ENCODE results near the gene SEC23B. TPM values are rescaled to one million over a fixed set of nuclear protein-coding genes. Genes with fewer than 3 reads are reported as not detected.
A peak's percentile ranks its signal among the peaks of the same experiment; 100 is the strongest.

SEC23B gene
- total and polyA plus RNA-seq, 2 of the 13 experiments (the other 11 are each of a cell fraction or from before 2014, with no cell fraction given): 114 to 120 TPM

DNA sequence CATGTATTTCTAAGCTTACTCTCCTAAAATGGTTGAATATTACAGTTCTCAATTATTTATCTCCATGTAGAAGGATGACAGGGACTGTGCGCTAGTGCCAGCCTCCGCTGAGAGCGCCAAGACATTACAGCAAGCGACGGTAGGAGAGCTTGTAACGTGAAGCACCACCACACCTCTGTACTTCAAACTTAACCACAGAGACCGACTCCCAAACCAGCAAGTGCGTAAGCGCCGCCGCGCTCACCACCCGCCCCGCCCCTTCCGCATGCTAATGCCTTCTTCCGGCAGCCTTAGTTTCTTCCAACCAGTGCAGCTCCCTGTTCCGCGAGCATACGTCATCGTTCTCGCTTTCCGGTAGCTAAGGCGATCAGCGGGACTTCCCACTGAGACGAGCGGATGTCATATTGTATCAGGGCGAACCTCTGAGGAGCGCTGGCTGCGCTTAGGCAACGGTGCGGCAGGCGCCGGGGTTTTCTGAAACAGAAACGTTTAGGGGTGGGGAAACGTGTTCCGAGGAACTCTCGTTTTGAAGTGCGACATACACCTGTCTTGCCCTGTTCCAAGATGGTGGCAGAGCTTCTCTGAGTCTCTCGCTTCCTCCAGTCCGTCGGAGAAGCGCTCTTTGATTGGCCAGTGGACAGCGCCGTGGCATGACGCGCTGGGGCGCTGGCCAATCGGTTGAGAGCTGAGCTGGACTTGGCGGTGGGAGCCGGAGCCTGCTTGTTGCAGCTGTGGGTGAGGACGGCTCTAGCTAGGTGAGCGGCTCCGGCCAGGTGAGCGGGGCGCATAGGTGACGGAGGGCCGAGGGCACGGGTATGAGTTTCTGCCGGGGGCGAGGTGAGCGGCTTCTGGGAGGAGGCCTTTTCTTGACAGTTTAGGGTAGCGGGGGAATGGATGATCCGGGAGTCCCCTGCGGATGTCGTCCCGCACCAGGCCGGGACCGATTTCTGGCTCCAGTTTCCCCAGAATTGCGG lies at the start of gene SEC23B (continued):
- TF ChIP-seq, protein P1, sequence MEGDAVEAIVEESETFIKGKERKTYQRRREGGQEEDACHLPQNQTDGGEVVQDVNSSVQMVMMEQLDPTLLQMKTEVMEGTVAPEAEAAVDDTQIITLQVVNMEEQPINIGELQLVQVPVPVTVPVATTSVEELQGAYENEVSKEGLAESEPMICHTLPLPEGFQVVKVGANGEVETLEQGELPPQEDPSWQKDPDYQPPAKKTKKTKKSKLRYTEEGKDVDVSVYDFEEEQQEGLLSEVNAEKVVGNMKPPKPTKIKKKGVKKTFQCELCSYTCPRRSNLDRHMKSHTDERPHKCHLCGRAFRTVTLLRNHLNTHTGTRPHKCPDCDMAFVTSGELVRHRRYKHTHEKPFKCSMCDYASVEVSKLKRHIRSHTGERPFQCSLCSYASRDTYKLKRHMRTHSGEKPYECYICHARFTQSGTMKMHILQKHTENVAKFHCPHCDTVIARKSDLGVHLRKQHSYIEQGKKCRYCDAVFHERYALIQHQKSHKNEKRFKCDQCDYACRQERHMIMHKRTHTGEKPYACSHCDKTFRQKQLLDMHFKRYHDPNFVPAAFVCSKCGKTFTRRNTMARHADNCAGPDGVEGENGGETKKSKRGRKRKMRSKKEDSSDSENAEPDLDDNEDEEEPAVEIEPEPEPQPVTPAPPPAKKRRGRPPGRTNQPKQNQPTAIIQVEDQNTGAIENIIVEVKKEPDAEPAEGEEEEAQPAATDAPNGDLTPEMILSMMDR (CRISPR knock-in tag; IDR thresholded peaks at IDR 0.05): no peak
- TF ChIP-seq HDAC1 (CRISPR knock-in tag; IDR thresholded peaks at IDR 0.05) (peak; percentile 95), ZNF761 (CRISPR knock-in tag; conservative IDR thresholded peaks at IDR 0.05) (peak; percentile 84), ZNF607 (CRISPR knock-in tag; IDR thresholded peaks at IDR 0.05; ENCODE audit: borderline replicate concordance) (peak; percentile 98), ZFP1 (CRISPR knock-in tag; IDR thresholded peaks at IDR 0.05) (peak; percentile 83), ZNF430 (CRISPR knock-in tag; IDR thresholded peaks at IDR 0.05) (peak; percentile 66; the same call in 1 of the 2 replicates), RFXAP (CRISPR knock-in tag; IDR thresholded peaks at IDR 0.05; ENCODE audit: borderline replicate concordance) (peak; percentile 99)
- TF ChIP-seq, protein P2, sequence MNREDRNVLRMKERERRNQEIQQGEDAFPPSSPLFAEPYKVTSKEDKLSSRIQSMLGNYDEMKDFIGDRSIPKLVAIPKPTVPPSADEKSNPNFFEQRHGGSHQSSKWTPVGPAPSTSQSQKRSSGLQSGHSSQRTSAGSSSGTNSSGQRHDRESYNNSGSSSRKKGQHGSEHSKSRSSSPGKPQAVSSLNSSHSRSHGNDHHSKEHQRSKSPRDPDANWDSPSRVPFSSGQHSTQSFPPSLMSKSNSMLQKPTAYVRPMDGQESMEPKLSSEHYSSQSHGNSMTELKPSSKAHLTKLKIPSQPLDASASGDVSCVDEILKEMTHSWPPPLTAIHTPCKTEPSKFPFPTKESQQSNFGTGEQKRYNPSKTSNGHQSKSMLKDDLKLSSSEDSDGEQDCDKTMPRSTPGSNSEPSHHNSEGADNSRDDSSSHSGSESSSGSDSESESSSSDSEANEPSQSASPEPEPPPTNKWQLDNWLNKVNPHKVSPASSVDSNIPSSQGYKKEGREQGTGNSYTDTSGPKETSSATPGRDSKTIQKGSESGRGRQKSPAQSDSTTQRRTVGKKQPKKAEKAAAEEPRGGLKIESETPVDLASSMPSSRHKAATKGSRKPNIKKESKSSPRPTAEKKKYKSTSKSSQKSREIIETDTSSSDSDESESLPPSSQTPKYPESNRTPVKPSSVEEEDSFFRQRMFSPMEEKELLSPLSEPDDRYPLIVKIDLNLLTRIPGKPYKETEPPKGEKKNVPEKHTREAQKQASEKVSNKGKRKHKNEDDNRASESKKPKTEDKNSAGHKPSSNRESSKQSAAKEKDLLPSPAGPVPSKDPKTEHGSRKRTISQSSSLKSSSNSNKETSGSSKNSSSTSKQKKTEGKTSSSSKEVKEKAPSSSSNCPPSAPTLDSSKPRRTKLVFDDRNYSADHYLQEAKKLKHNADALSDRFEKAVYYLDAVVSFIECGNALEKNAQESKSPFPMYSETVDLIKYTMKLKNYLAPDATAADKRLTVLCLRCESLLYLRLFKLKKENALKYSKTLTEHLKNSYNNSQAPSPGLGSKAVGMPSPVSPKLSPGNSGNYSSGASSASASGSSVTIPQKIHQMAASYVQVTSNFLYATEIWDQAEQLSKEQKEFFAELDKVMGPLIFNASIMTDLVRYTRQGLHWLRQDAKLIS (CRISPR knock-in tag; IDR thresholded peaks at IDR 0.05): peak; percentile 76; the same call in 1 of the 2 replicates
- TF ChIP-seq, protein P3, sequence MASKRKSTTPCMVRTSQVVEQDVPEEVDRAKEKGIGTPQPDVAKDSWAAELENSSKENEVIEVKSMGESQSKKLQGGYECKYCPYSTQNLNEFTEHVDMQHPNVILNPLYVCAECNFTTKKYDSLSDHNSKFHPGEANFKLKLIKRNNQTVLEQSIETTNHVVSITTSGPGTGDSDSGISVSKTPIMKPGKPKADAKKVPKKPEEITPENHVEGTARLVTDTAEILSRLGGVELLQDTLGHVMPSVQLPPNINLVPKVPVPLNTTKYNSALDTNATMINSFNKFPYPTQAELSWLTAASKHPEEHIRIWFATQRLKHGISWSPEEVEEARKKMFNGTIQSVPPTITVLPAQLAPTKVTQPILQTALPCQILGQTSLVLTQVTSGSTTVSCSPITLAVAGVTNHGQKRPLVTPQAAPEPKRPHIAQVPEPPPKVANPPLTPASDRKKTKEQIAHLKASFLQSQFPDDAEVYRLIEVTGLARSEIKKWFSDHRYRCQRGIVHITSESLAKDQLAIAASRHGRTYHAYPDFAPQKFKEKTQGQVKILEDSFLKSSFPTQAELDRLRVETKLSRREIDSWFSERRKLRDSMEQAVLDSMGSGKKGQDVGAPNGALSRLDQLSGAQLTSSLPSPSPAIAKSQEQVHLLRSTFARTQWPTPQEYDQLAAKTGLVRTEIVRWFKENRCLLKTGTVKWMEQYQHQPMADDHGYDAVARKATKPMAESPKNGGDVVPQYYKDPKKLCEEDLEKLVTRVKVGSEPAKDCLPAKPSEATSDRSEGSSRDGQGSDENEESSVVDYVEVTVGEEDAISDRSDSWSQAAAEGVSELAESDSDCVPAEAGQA (IDR thresholded peaks at IDR 0.05; ENCODE audit: low read depth): peak; percentile 99
- TF ChIP-seq, protein P3 (CRISPR knock-in tag; IDR thresholded peaks at IDR 0.05; ENCODE audit: borderline replicate concordance): peak; percentile 93; the same call in 1 of the 2 replicates
- TF ChIP-seq, protein P4, sequence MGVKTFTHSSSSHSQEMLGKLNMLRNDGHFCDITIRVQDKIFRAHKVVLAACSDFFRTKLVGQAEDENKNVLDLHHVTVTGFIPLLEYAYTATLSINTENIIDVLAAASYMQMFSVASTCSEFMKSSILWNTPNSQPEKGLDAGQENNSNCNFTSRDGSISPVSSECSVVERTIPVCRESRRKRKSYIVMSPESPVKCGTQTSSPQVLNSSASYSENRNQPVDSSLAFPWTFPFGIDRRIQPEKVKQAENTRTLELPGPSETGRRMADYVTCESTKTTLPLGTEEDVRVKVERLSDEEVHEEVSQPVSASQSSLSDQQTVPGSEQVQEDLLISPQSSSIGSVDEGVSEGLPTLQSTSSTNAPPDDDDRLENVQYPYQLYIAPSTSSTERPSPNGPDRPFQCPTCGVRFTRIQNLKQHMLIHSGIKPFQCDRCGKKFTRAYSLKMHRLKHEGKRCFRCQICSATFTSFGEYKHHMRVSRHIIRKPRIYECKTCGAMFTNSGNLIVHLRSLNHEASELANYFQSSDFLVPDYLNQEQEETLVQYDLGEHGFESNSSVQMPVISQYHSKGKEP (CRISPR knock-in tag; IDR thresholded peaks at IDR 0.05): no peak; the same call in 1 of the 2 replicates
- TF ChIP-seq, protein P5, sequence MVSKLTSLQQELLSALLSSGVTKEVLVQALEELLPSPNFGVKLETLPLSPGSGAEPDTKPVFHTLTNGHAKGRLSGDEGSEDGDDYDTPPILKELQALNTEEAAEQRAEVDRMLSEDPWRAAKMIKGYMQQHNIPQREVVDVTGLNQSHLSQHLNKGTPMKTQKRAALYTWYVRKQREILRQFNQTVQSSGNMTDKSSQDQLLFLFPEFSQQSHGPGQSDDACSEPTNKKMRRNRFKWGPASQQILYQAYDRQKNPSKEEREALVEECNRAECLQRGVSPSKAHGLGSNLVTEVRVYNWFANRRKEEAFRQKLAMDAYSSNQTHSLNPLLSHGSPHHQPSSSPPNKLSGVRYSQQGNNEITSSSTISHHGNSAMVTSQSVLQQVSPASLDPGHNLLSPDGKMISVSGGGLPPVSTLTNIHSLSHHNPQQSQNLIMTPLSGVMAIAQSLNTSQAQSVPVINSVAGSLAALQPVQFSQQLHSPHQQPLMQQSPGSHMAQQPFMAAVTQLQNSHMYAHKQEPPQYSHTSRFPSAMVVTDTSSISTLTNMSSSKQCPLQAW (CRISPR knock-in tag; IDR thresholded peaks at IDR 0.05): peak; percentile 98
